Endothelial cell of umbilical vein (primary cell): Measurements from ENCODE around the gene C1QTNF5. TPM values are rescaled to one million over a fixed set of nuclear protein-coding genes. Genes with fewer than 3 reads are reported as not detected.

Experiments used
- BruUV-seq: library from RNA; stranded (reverse); fragments of 400-500 nt; replicated peaks from 2 replicates; lab custom pipeline; 2021; lab: Mats Ljungman, UMichigan
- CTCF ChIA-PET: fragments of 300-600, 350-600 bp; sonication (Branson Sonifier 250); formaldehyde crosslinking; loops from one replicate; lab custom pipeline; 2021; ENCODE audit warnings: antibody characterized with exemption, inconsistent platforms; lab: Charles Lee
- POLR2A ChIA-PET: fragments of 300-600, 350-600 bp; sonication (Branson Sonifier 250); formaldehyde crosslinking; loops from one replicate; lab custom pipeline; 2021; ENCODE audit warnings: antibody characterized with exemption, inconsistent platforms; lab: Charles Lee
- DNase-seq: peaks from one replicate; pipeline ENCODE4 v3.0.0-alpha.2; 2011; ENCODE audit warnings: low read depth, low spot score
- FAIRE-seq: peaks from 2 replicates; lab custom pipeline; 2011; peaks lifted over from hg19 to GRCh38; lab: Jason Lieb, UNC
- H2AFZ ChIP-seq: 2 replicates; pipeline ENCODE4 v1.6.0; 2012; ENCODE audit warnings: low read depth, low read length, control low read depth, inconsistent platforms
- H3K27ac ChIP-seq: 2 replicates; pipeline ENCODE4 v1.5.1; 2011; ENCODE audit warnings: low read depth, mild to moderate bottlenecking, control low read depth, low read length, moderate library complexity; ENCODE audit not compliant: insufficient read depth
- H3K27me3 ChIP-seq, 2 experiments: 2 replicates each; pipeline versions ENCODE4 v1.6.0 to v1.6.1; 2011; ENCODE audit warnings: low read length in 2 of 2, mixed read lengths in 1 of 2; ENCODE audit not compliant: control insufficient read depth in 2 of 2, insufficient read depth in 2 of 2
- H3K36me3 ChIP-seq, 2 experiments: 2 replicates in 1 of 2; 3 replicates in 1 of 2; pipeline ENCODE4 v1.5.1; 2011; ENCODE audit warnings: low read length in 2 of 2, mild to moderate bottlenecking in 1 of 2, moderate library complexity in 1 of 2; ENCODE audit not compliant: control insufficient read depth in 2 of 2, insufficient read depth in 2 of 2; ENCODE audit errors: extremely low read depth in 1 of 2
- H3K4me1 ChIP-seq: 3 replicates; pipeline ENCODE4 v1.5.1; 2011; ENCODE audit warnings: mild to moderate bottlenecking, low read length; ENCODE audit not compliant: control insufficient read depth, insufficient read depth; ENCODE audit errors: extremely low read depth
- H3K4me2 ChIP-seq: 2 replicates; pipeline ENCODE4 v1.6.1; 2011; ENCODE audit warnings: low read length, control low read depth, mixed read lengths; ENCODE audit not compliant: insufficient read depth
- H3K4me3 ChIP-seq, 3 experiments: fragments of 200-600 bp in 1 of 3; sonication (generic), shearing (Covaris generic) in 1 of 3; replicated peaks in 1 of 3; 2 replicates each; pipeline ENCODE4 v1.5.1; 2011 to 2016; ENCODE audit warnings: control low read depth in 3 of 3, low read length in 3 of 3, mild to moderate bottlenecking in 2 of 3, inconsistent platforms in 1 of 3, low read depth in 1 of 3, moderate library complexity in 1 of 3; ENCODE audit not compliant: insufficient read depth in 1 of 3
- H3K79me2 ChIP-seq: 2 replicates; pipeline ENCODE4 v1.6.0; 2012; ENCODE audit warnings: low read length, inconsistent platforms; ENCODE audit not compliant: control insufficient read depth, insufficient read depth
- H3K9ac ChIP-seq: replicated peaks from 2 replicates; pipeline ENCODE3; 2011; ENCODE audit warnings: low read length, control low read depth; ENCODE audit not compliant: insufficient read depth; ENCODE audit errors: extremely low read depth
- H3K9me1 ChIP-seq: replicated peaks from 3 replicates; pipeline ENCODE4 v1.6.0; 2011; ENCODE audit warnings: mild to moderate bottlenecking, low read length; ENCODE audit not compliant: control insufficient read depth, insufficient read depth; ENCODE audit errors: extremely low read depth
- H3K9me3 ChIP-seq: replicated peaks from 2 replicates; pipeline ENCODE4 v1.5.1; 2012; ENCODE audit warnings: low read length, inconsistent platforms; ENCODE audit not compliant: control insufficient read depth, insufficient read depth
- H4K20me1 ChIP-seq: replicated peaks from 2 replicates; pipeline ENCODE3; 2011; ENCODE audit warnings: mild to moderate bottlenecking, low read length; ENCODE audit not compliant: control insufficient read depth, insufficient read depth; ENCODE audit errors: extremely low read depth
- CTCF ChIP-seq, 2 donors: IDR thresholded peaks; 1 replicate in 1 of 2; 2 replicates in 1 of 2; pipeline ENCODE4 v1.5.1; 2011; ENCODE audit warnings: low read length in 2 of 2, mild to moderate bottlenecking in 2 of 2, moderate library complexity in 2 of 2, control low read depth in 1 of 2, inconsistent platforms in 1 of 2, low read depth in 1 of 2; ENCODE audit not compliant: insufficient read depth in 1 of 2; ENCODE audit errors: extremely low read depth in 1 of 2
- EZH2 ChIP-seq: IDR thresholded peaks from 2 replicates; pipeline ENCODE4 v1.6.1; 2012; ENCODE audit warnings: borderline replicate concordance, low read depth, mild to moderate bottlenecking, moderate library complexity, low read length, inconsistent platforms; ENCODE audit not compliant: severe bottlenecking
- FOS ChIP-seq: IDR thresholded peaks from 2 replicates; pipeline ENCODE4 v1.6.1; 2011; ENCODE audit warnings: mild to moderate bottlenecking, low read length, moderate library complexity, borderline replicate concordance; ENCODE audit not compliant: insufficient read depth
- GATA2 ChIP-seq: IDR thresholded peaks from 2 replicates; pipeline ENCODE4 v1.7.0; 2011; ENCODE audit warnings: low read depth, mild to moderate bottlenecking, moderate library complexity, mixed read lengths, low read length; ENCODE audit not compliant: insufficient read length, insufficient read depth
- JUN ChIP-seq: IDR thresholded peaks from 2 replicates; pipeline ENCODE4 v1.6.1; 2011; ENCODE audit warnings: borderline replicate concordance, low read depth; ENCODE audit not compliant: insufficient read length, insufficient read depth
- MAX ChIP-seq: IDR thresholded peaks from 2 replicates; pipeline ENCODE4 v1.6.1; 2011; ENCODE audit not compliant: insufficient read depth, insufficient read length
- MYC ChIP-seq: IDR thresholded peaks from one replicate; pipeline ENCODE4 v1.6.1; 2011; ENCODE audit warnings: mild to moderate bottlenecking, low read depth, low read length
- POLR2A ChIP-seq: IDR thresholded peaks from 2 replicates; pipeline ENCODE4 v1.6.1; 2012; ENCODE audit warnings: low read depth, mild to moderate bottlenecking, control low read depth, low read length
- POLR2AphosphoS5 ChIP-seq: IDR thresholded peaks from 2 replicates; pipeline ENCODE4 v1.6.1; 2012; ENCODE audit warnings: low read depth, mild to moderate bottlenecking, control low read depth, low read length, moderate library complexity; ENCODE audit not compliant: insufficient read depth
- dilution Hi-C: fragments of 300-500 bp; cut with MboI; formaldehyde crosslinking; loops from one replicate; pipeline ENCODE4 v1.15.0; 2019; ENCODE audit warnings: low sequenced_read_pairs; ENCODE audit not compliant: extremely low pct_ligation_motif_present
- intact Hi-C: fragments of 100-400 bp; cut with micrococcal nuclease; formaldehyde crosslinking; loops from one replicate; pipeline ENCODE4 v1.10.0; 2022
- polyA plus RNA-seq, 4 experiments: library from polyadenylated mRNA; depleted of rRNA in 3 of 4; stranded (reverse) in 3 of 4; unstranded in 1 of 4; fragments of >200 nt; gene quantifications; 2 replicates each; pipeline versions ENCODE4 v1.2.1 to v1.2.3, GENCODE V29; 2011 to 2012; ENCODE audit warnings: missing spikeins in 1 of 4
- total RNA-seq: library from RNA; stranded (reverse); gene quantifications from 2 replicates; pipeline ENCODE4 v1.2.3, GENCODE V29; 2021

C1QTNF5 gene
- total and polyA plus RNA-seq, 2 donors (not counting 3 experiments of a cell fraction or from before 2014, with no cell fraction given): 126 to 201 TPM

GRCh38 chr11:119373059-119373920, 32.6 kb upstream of the C1QTNF5 start:
- H3K4me1 ChIP-seq: no peaks in the 10 kb centered on the region
- H3K4me3 ChIP-seq: no peak overlapping the region
- dilution Hi-C loops: no loop called here
- no TSS peak for BruUV-seq
- TF ChIP-seq EZH2: no peak
- no peak for TF ChIP-seq GATA2
- TF ChIP-seq CTCF (IDR thresholded peaks at IDR 0.05; ENCODE audit: extremely low read depth in 1 of 2, insufficient read depth in 1 of 2, low read depth in 1 of 2, low read length in 2 of 2): no peak
- TF ChIP-seq MAX: no peak
- TF ChIP-seq FOS: no peak
- no peak for TF ChIP-seq POLR2AphosphoS5
- TF ChIP-seq MYC: no peak
- TF ChIP-seq POLR2A: no peak
- no peak for TF ChIP-seq JUN
- H4K20me1 ChIP-seq: no peaks in the 10 kb centered on the region
- DNase-seq (no peak), FAIRE-seq (no peak)
- H3K79me2 ChIP-seq: no peaks in the 10 kb centered on the region
- POLR2A ChIA-PET: interaction anchor here (1.0 kb wide), 1 partner anchor 32 kb away, joined by 12 read pairs; the partner anchor contains the start of gene C1QTNF5
- H3K4me2 ChIP-seq: no peak overlapping the region
- H3K9me1 ChIP-seq: no peaks in the 10 kb centered on the region
- no peaks in the 10 kb centered on the region for H3K36me3 ChIP-seq
- no peaks in the 10 kb centered on the region for H3K9me3 ChIP-seq
- CTCF ChIA-PET: interaction anchor here (1.0 to 11.7 kb wide), 13 partner anchors 9 to 167 kb away, joined by 3 to 154 read pairs (median 5); partner anchors contain the start of genes C1QTNF5 and CBL
- H3K9ac ChIP-seq: no peak overlapping the region
- no peak overlapping the region for H3K27ac ChIP-seq
- no peak overlapping the region for H2AFZ ChIP-seq
- intact Hi-C loops: loop anchor here (5.0 kb wide), 1 partner anchor 166 kb away; the partner anchor contains the start of gene CBL
- H3K27me3 ChIP-seq: no peaks in the 10 kb centered on the region
